NCI-H1092 treated with DMSO at 0.1 percent for 48 hours (cell line): Measurements from ENCODE around the gene NENF.
"Not testable (repeated sequence)": the region's sequence is repeated elsewhere in the genome, so short reads cannot be mapped to it uniquely, and the experiment has no call there.

ENCODE experiments used
- DNase-seq: peaks from one replicate; lab custom pipeline; 2025; lab: John Stamatoyannopoulos, UW

Gene NENF

GRCh38 chr1:212460376-212460775, 27.7 kb downstream of the NENF start:
- DNase-seq = no peak

- no peak for DNase-seq
These were observed 29.4 kb downstream of the NENF start for GRCh38 chr1:212461916-212462660.

GRCh38 chr1:212463565-212464285, 31.0 kb downstream of the NENF start:
- DNase-seq = no peak

- no peak for DNase-seq
These were observed 32.6 kb downstream of the NENF start for GRCh38 chr1:212465311-212465710.

GRCh38 chr1:212466437-212466836, 33.7 kb downstream of the NENF start:
- DNase-seq = no peak

GRCh38 chr1:212466898-212467650, 34.4 kb downstream of the NENF start:
- no peak for DNase-seq

GRCh38 chr1:212467843-212468482, 35.2 kb downstream of the NENF start:
- DNase-seq = no peak

- no peak for DNase-seq
These were observed 37.3 kb downstream of the NENF start for GRCh38 chr1:212470059-212470458.

- DNase-seq = no peak
These were observed 38.6 kb downstream of the NENF start for GRCh38 chr1:212471286-212471685.

GRCh38 chr1:212471891-212472675, 39.4 kb downstream of the NENF start:
- DNase-seq = no peak

- DNase-seq = no peak
These were observed 41.0 kb downstream of the NENF start for GRCh38 chr1:212473729-212474128.

- DNase-seq = no peak
These were observed 42.4 kb downstream of the NENF start for GRCh38 chr1:212475151-212475550.

- not testable (repeated sequence) for DNase-seq
These were observed 43.1 kb downstream of the NENF start for GRCh38 chr1:212475831-212476230.

- DNase-seq = peak; percentile 86
These were observed 44.4 kb downstream of the NENF start for GRCh38 chr1:212477014-212477679.

- DNase-seq = no peak
These were observed 45.2 kb downstream of the NENF start for GRCh38 chr1:212477680-212478466.

- DNase-seq = no peak
These were observed 45.8 kb downstream of the NENF start for GRCh38 chr1:212478467-212479025.

GRCh38 chr1:212479188-212479587, 46.5 kb downstream of the NENF start:
- DNase-seq = no peak

GRCh38 chr1:212480711-212481437, 48.2 kb downstream of the NENF start:
- DNase-seq = not testable (repeated sequence)

GRCh38 chr1:212481438-212481767, 48.7 kb downstream of the NENF start:
- no peak for DNase-seq
